GM23338 (cell line): Measurements from ENCODE around the gene SPR. TPM values are rescaled to one million over a fixed set of nuclear protein-coding genes. Genes with fewer than 3 reads are reported as not detected.

Experiments
- ATAC-seq: fragments of 200-7000 bp; cut with Tn5 transposase; 3 replicates; pipeline ENCODE4 v1.9.1; 2020
- DNase-seq: peaks from one replicate; pipeline ENCODE4 v3.0.0-alpha.2; 2015; ENCODE audit warnings: low spot score
- H2AFZ ChIP-seq: fragments of 200-600 bp; sonication (generic); 2 replicates; pipeline ENCODE4 v1.8.0; 2016; ENCODE audit warnings: antibody characterized with exemption, mild to moderate bottlenecking, moderate library complexity
- H3F3A ChIP-seq: fragments of 200-600 bp; sonication (generic); replicated peaks from 2 replicates; pipeline ENCODE4 v1.8.0; 2017; ENCODE audit warnings: antibody characterized with exemption, mixed run types, low read depth
- H3K27ac ChIP-seq: fragments of 200-600 bp; sonication (generic); 2 replicates; pipeline ENCODE4 v1.6.1; 2016; ENCODE audit warnings: low read depth
- H3K27me3 ChIP-seq: fragments of 200-600 bp; sonication (generic); 2 replicates; pipeline ENCODE4 v1.8.0; 2016; ENCODE audit warnings: mild to moderate bottlenecking, mixed run types, moderate library complexity; ENCODE audit not compliant: insufficient read depth
- H3K36me3 ChIP-seq: fragments of 200-600 bp; sonication (generic); 2 replicates; pipeline ENCODE4 v1.8.0; 2016; ENCODE audit warnings: mild to moderate bottlenecking; ENCODE audit not compliant: insufficient read depth
- H3K4me1 ChIP-seq: fragments of 200-600 bp; sonication (generic); 2 replicates; pipeline ENCODE4 v1.8.0; 2016; ENCODE audit warnings: mild to moderate bottlenecking, moderate library complexity; ENCODE audit not compliant: insufficient read depth
- H3K4me2 ChIP-seq: fragments of 200-600 bp; sonication (generic); 2 replicates; pipeline ENCODE4 v1.7.1; 2017; ENCODE audit warnings: mixed run types
- H3K4me3 ChIP-seq: fragments of 200-600 bp; sonication (generic); 2 replicates; pipeline ENCODE4 v1.6.1; 2016; ENCODE audit warnings: mixed run types
- H3K79me2 ChIP-seq: fragments of 200-600 bp; sonication (generic); replicated peaks from 2 replicates; pipeline ENCODE4 v1.8.0; 2017; ENCODE audit warnings: mild to moderate bottlenecking; ENCODE audit not compliant: insufficient read depth
- H3K9me2 ChIP-seq: fragments of 200-600 bp; sonication (generic); 2 replicates; pipeline ENCODE4 v1.8.0; 2017; ENCODE audit not compliant: insufficient read depth
- H4K20me1 ChIP-seq: fragments of 200-600 bp; sonication (generic); replicated peaks from 2 replicates; pipeline ENCODE4 v1.8.0; 2017; ENCODE audit warnings: mild to moderate bottlenecking; ENCODE audit not compliant: insufficient read depth
- H3K27ac Mint-ChIP-seq: 2 replicates; pipeline ENCODE4 v1.8.0; 2020; ENCODE audit warnings: inconsistent platforms, mild to moderate bottlenecking, moderate library complexity, mixed read lengths
- H3K27me3 Mint-ChIP-seq: 3 replicates; pipeline ENCODE4 v1.8.0; 2022; ENCODE audit warnings: low read depth, mild to moderate bottlenecking, moderate library complexity, mixed read lengths, inconsistent platforms; ENCODE audit not compliant: insufficient read depth, poor library complexity
- H3K36me3 Mint-ChIP-seq: 3 replicates; pipeline ENCODE4 v1.8.0; 2021; ENCODE audit warnings: low read depth, mild to moderate bottlenecking, inconsistent platforms, moderate library complexity, mixed read lengths
- H3K4me1 Mint-ChIP-seq: 3 replicates; pipeline ENCODE4 v1.8.0; 2020; ENCODE audit warnings: mild to moderate bottlenecking, inconsistent platforms, mixed read lengths
- H3K4me3 Mint-ChIP-seq: 3 replicates; pipeline ENCODE4 v1.8.0; 2021; ENCODE audit warnings: moderate library complexity, mild to moderate bottlenecking, inconsistent platforms, mixed read lengths
- H3K9me3 Mint-ChIP-seq: 3 replicates; pipeline ENCODE4 v1.8.0; 2020; ENCODE audit warnings: moderate library complexity, mild to moderate bottlenecking, inconsistent platforms, mixed read lengths
- NANOG ChIP-seq: IDR thresholded peaks from 2 replicates; pipeline ENCODE4 v1.6.1; 2016; ENCODE audit warnings: antibody characterized with exemption, borderline replicate concordance
- ZNF114 ChIP-seq: fragments of 250-450 bp; sonication (Bioruptor Pico); IDR thresholded peaks from 2 replicates; pipeline ENCODE4 v1.5.0; 2020; ENCODE audit warnings: mild to moderate bottlenecking, moderate library complexity
- polyA plus RNA-seq: library from polyadenylated mRNA; unstranded; fragments of >200 nt; fragmentation: Nextera tagmentation; extraction: Ambion mirVana; gene quantifications from 2 replicates; pipeline ENCODE4 v1.2.1, GENCODE V29; 2016
- total RNA-seq: library from RNA; depleted of rRNA; stranded (reverse); fragments of >200 nt; shearing (Covaris generic); gene quantifications from 2 replicates; pipeline ENCODE4 v1.2.3, GENCODE V29; 2014
- TF ChIP-seq, protein P1 (sequence below): IDR thresholded peaks from 2 replicates; pipeline ENCODE4 v1.6.1; 2016; ENCODE audit warnings: antibody characterized with exemption
- TF ChIP-seq, protein P2 (sequence below): fragments of 250-450 bp; sonication (Bioruptor Pico); IDR thresholded peaks from 2 replicates; pipeline ENCODE4 v1.5.0; 2020; ENCODE audit warnings: mild to moderate bottlenecking, moderate library complexity
- TF ChIP-seq, protein P3 (sequence below): IDR thresholded peaks from one replicate; pipeline ENCODE4 v1.6.1; 2018; ENCODE audit warnings: antibody characterized with exemption; ENCODE audit not compliant: unreplicated experiment

The SPR gene
- total and polyA plus RNA-seq, 2 experiments from 2014 or later: 10.7 to 15.2 TPM

DNA sequence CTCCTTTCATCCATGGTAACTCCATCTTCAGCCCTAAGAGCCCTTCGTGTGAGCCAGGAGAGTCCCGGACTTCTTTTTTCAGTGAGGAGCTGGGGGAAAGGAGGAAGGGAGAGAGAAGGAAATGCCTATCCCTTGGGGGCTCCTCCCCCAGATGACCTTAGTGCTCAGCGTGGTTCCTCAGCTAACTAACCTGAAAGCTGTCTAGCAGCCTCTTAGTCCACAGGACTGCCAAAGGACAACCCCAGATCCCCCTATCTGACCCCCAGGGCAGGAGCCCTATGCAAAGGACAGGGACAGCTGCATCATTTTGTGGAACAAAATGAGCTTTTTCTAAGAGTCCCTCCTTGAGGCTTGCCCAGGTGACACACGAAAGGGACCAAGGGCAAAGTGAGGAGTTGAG is 7.9 kb downstream of the SPR start:
- H3K4me1 Mint-ChIP-seq: peaks cover 24% of the 10 kb centered on the region
- ATAC-seq: no peak
- Histone ChIP-seq H3K79me2 (no peaks in the 10 kb centered on the region), H3K27me3 (peaks cover 50% of the 10 kb centered on the region), H3K27ac (no peak overlapping the region), H4K20me1 (no peaks in the 10 kb centered on the region), H3K4me2 (peak overlapping the region; percentile 65), H3K4me3 (no peak overlapping the region), H3K9me2 (no peaks in the 10 kb centered on the region), H3K4me1 (peaks cover 23% of the 10 kb centered on the region), H2AFZ (peak overlapping the region; percentile 63; the same call in 1 of the 2 replicates), H3K36me3 (no peaks in the 10 kb centered on the region), H3F3A (no peaks in the 10 kb centered on the region)
- H3K4me3 Mint-ChIP-seq: no peak overlapping the region; the same call in 2 of the 3 replicates
- TF ChIP-seq NANOG (no peak), ZNF114 (no peak)
- TF ChIP-seq, protein P1, sequence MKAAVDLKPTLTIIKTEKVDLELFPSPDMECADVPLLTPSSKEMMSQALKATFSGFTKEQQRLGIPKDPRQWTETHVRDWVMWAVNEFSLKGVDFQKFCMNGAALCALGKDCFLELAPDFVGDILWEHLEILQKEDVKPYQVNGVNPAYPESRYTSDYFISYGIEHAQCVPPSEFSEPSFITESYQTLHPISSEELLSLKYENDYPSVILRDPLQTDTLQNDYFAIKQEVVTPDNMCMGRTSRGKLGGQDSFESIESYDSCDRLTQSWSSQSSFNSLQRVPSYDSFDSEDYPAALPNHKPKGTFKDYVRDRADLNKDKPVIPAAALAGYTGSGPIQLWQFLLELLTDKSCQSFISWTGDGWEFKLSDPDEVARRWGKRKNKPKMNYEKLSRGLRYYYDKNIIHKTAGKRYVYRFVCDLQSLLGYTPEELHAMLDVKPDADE: no peak
- TF ChIP-seq, protein P2, sequence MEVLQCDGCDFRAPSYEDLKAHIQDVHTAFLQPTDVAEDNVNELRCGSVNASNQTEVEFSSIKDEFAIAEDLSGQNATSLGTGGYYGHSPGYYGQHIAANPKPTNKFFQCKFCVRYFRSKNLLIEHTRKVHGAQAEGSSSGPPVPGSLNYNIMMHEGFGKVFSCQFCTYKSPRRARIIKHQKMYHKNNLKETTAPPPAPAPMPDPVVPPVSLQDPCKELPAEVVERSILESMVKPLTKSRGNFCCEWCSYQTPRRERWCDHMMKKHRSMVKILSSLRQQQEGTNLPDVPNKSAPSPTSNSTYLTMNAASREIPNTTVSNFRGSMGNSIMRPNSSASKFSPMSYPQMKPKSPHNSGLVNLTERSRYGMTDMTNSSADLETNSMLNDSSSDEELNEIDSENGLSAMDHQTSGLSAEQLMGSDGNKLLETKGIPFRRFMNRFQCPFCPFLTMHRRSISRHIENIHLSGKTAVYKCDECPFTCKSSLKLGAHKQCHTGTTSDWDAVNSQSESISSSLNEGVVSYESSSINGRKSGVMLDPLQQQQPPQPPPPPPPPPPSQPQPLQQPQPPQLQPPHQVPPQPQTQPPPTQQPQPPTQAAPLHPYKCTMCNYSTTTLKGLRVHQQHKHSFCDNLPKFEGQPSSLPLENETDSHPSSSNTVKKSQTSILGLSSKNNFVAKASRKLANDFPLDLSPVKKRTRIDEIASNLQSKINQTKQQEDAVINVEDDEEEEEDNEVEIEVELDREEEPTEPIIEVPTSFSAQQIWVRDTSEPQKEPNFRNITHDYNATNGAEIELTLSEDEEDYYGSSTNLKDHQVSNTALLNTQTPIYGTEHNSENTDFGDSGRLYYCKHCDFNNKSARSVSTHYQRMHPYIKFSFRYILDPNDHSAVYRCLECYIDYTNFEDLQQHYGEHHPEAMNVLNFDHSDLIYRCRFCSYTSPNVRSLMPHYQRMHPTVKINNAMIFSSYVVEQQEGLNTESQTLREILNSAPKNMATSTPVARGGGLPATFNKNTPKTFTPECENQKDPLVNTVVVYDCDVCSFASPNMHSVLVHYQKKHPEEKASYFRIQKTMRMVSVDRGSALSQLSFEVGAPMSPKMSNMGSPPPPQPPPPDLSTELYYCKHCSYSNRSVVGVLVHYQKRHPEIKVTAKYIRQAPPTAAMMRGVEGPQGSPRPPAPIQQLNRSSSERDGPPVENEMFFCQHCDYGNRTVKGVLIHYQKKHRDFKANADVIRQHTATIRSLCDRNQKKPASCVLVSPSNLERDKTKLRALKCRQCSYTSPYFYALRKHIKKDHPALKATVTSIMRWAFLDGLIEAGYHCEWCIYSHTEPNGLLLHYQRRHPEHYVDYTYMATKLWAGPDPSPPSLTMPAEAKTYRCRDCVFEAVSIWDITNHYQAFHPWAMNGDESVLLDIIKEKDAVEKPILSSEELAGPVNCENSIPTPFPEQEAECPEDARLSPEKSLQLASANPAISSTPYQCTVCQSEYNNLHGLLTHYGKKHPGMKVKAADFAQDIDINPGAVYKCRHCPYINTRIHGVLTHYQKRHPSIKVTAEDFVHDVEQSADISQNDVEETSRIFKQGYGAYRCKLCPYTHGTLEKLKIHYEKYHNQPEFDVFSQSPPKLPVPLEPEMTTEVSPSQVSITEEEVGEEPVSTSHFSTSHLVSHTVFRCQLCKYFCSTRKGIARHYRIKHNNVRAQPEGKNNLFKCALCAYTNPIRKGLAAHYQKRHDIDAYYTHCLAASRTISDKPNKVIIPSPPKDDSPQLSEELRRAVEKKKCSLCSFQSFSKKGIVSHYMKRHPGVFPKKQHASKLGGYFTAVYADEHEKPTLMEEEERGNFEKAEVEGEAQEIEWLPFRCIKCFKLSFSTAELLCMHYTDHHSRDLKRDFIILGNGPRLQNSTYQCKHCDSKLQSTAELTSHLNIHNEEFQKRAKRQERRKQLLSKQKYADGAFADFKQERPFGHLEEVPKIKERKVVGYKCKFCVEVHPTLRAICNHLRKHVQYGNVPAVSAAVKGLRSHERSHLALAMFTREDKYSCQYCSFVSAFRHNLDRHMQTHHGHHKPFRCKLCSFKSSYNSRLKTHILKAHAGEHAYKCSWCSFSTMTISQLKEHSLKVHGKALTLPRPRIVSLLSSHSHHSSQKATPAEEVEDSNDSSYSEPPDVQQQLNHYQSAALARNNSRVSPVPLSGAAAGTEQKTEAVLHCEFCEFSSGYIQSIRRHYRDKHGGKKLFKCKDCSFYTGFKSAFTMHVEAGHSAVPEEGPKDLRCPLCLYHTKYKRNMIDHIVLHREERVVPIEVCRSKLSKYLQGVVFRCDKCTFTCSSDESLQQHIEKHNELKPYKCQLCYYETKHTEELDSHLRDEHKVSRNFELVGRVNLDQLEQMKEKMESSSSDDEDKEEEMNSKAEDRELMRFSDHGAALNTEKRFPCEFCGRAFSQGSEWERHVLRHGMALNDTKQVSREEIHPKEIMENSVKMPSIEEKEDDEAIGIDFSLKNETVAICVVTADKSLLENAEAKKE: no peak
- H3K9me3 Mint-ChIP-seq: no peaks in the 10 kb centered on the region
- no peak for DNase-seq
- no peak overlapping the region for H3K27ac Mint-ChIP-seq
- no peaks in the 10 kb centered on the region for H3K36me3 Mint-ChIP-seq
- peaks cover 26% of the 10 kb centered on the region for H3K27me3 Mint-ChIP-seq

DNA sequence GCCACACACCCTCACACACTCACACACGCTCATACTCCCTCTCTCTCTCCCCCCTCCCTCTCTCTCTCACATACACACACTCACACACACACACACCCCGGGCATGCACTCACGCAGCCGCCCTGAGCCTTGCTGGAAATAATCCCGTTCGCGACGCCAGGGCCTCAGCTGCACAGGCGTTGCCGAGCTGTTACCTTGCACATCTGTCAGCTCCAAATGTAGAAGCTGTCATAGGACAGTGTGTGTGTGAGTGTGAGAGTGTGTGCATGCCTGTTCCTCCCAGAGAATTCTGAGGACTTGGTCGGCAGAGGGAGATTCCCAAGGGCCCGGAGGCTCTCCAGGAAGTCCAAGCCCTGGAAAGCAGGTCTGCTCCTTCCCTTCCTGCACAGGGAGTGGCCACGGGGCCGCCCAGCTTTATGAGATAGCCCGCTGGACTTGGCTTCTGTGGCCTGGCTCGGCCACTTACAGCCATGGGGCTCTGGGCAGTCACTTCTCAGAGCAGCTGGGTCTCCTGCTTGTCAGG is 8.6 kb downstream of the SPR start:
- H3K4me1 Mint-ChIP-seq: peaks cover 24% of the 10 kb centered on the region
- no peaks in the 10 kb centered on the region for H3K9me3 Mint-ChIP-seq
- ATAC-seq: no peak
- H2AFZ ChIP-seq: peak overlapping the region; percentile 63; the same call in 1 of the 2 replicates
- no peak overlapping the region for H3K27ac Mint-ChIP-seq
- H3K27me3 ChIP-seq: peaks cover 50% of the 10 kb centered on the region
- H3K36me3 ChIP-seq: no peaks in the 10 kb centered on the region
- H3K4me3 Mint-ChIP-seq: no peak overlapping the region; the same call in 2 of the 3 replicates
- peaks cover 23% of the 10 kb centered on the region for H3K4me1 ChIP-seq
- peaks cover 25% of the 10 kb centered on the region for H3K27me3 Mint-ChIP-seq
- H3K4me3 ChIP-seq: no peak overlapping the region
- H4K20me1 ChIP-seq: no peaks in the 10 kb centered on the region
- no peaks in the 10 kb centered on the region for H3K9me2 ChIP-seq
- H3F3A ChIP-seq: no peaks in the 10 kb centered on the region
- no peaks in the 10 kb centered on the region for H3K79me2 ChIP-seq
- H3K4me2 ChIP-seq: no peak overlapping the region; the same call in 1 of the 2 replicates
- no peak overlapping the region for H3K27ac ChIP-seq
- no peak for DNase-seq
- no peaks in the 10 kb centered on the region for H3K36me3 Mint-ChIP-seq
- TF ChIP-seq, protein P3, sequence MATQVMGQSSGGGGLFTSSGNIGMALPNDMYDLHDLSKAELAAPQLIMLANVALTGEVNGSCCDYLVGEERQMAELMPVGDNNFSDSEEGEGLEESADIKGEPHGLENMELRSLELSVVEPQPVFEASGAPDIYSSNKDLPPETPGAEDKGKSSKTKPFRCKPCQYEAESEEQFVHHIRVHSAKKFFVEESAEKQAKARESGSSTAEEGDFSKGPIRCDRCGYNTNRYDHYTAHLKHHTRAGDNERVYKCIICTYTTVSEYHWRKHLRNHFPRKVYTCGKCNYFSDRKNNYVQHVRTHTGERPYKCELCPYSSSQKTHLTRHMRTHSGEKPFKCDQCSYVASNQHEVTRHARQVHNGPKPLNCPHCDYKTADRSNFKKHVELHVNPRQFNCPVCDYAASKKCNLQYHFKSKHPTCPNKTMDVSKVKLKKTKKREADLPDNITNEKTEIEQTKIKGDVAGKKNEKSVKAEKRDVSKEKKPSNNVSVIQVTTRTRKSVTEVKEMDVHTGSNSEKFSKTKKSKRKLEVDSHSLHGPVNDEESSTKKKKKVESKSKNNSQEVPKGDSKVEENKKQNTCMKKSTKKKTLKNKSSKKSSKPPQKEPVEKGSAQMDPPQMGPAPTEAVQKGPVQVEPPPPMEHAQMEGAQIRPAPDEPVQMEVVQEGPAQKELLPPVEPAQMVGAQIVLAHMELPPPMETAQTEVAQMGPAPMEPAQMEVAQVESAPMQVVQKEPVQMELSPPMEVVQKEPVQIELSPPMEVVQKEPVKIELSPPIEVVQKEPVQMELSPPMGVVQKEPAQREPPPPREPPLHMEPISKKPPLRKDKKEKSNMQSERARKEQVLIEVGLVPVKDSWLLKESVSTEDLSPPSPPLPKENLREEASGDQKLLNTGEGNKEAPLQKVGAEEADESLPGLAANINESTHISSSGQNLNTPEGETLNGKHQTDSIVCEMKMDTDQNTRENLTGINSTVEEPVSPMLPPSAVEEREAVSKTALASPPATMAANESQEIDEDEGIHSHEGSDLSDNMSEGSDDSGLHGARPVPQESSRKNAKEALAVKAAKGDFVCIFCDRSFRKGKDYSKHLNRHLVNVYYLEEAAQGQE: no peak
